Endodermal cell (in vitro differentiated cells): ENCODE measurements around the gene LARP6. TPM values are rescaled to one million over a fixed set of nuclear protein-coding genes. Genes with fewer than 3 reads are reported as not detected.
A peak's percentile ranks its signal among the peaks of the same experiment; 100 is the strongest.

Experiments used
- DNase-seq: peaks from one replicate; pipeline ENCODE4 v3.0.0-alpha.2; 2017
- H3K27ac ChIP-seq: 2 replicates; pipeline ENCODE4 v1.5.1; 2013; ENCODE audit warnings: mild to moderate bottlenecking, low read depth, low read length, moderate library complexity
- H3K27me3 ChIP-seq: 2 replicates; pipeline ENCODE4 v1.6.1; 2013; ENCODE audit warnings: mild to moderate bottlenecking, low read length, moderate library complexity; ENCODE audit not compliant: insufficient read depth, control insufficient read depth, poor library complexity, severe bottlenecking
- H3K36me3 ChIP-seq: 2 replicates; pipeline ENCODE4 v1.7.0; 2013; ENCODE audit warnings: mild to moderate bottlenecking, low read length, moderate library complexity; ENCODE audit not compliant: control insufficient read depth, insufficient read depth
- H3K4me1 ChIP-seq: one replicate; pipeline ENCODE4 v1.7.0; 2013; ENCODE audit warnings: low read length; ENCODE audit not compliant: control insufficient read depth, insufficient read depth
- H3K4me3 ChIP-seq: 2 replicates; pipeline ENCODE4 v1.5.1; 2013; ENCODE audit warnings: mild to moderate bottlenecking, low read length, moderate library complexity
- H3K9ac ChIP-seq: 2 replicates; pipeline ENCODE4 v1.6.1; 2013; ENCODE audit warnings: mild to moderate bottlenecking, low read length, moderate library complexity; ENCODE audit not compliant: poor library complexity, severe bottlenecking; ENCODE audit errors: extremely low read depth
- H3K9me3 ChIP-seq: 2 replicates; pipeline ENCODE4 v1.6.1; 2013; ENCODE audit warnings: mild to moderate bottlenecking, low read length, moderate library complexity; ENCODE audit not compliant: control insufficient read depth
- H3K27ac Mint-ChIP-seq: 2 replicates; pipeline ENCODE4 v1.8.0; 2020; ENCODE audit warnings: mixed read lengths
- H3K27me3 Mint-ChIP-seq: 2 replicates; pipeline ENCODE4 v1.8.0; 2021; ENCODE audit warnings: mild to moderate bottlenecking, mixed read lengths; ENCODE audit not compliant: insufficient read depth
- H3K36me3 Mint-ChIP-seq: 2 replicates; pipeline ENCODE4 v1.8.0; 2020; ENCODE audit warnings: low read depth, mixed read lengths
- H3K4me1 Mint-ChIP-seq: 2 replicates; pipeline ENCODE4 v1.8.0; 2020; ENCODE audit warnings: mixed read lengths
- H3K4me3 Mint-ChIP-seq: 2 replicates; pipeline ENCODE4 v1.8.0; 2020; ENCODE audit warnings: mild to moderate bottlenecking, moderate library complexity, mixed read lengths
- H3K9me3 Mint-ChIP-seq: 2 replicates; pipeline ENCODE4 v1.8.0; 2020; ENCODE audit warnings: mild to moderate bottlenecking, mixed read lengths
- CTCF ChIP-seq: fragments of 200-600 bp; sonication (generic); conservative IDR thresholded peaks from 2 replicates; pipeline ENCODE4 v1.5.0; 2021; ENCODE audit warnings: antibody characterized with exemption, mild to moderate bottlenecking
- WGBS, 2 experiments: methylation state at CpG; one replicate each; pipeline versions ENCODE4 v1.1.5 to v1.1.7; 2013; ENCODE audit warnings: missing lambda C conversion rate in 2 of 2, mixed read lengths in 1 of 2; ENCODE audit not compliant: insufficient coverage in 1 of 2, insufficient read length in 1 of 2; 5-methylcytosine and 5-hydroxymethylcytosine counted together
- total RNA-seq, 2 donors: library from RNA; stranded (reverse); fragmentation: NEBNext Ultra II Directional in 1 of 2; extraction: Animal tissue kit (Norgen Biotek cat#: 25700) in 1 of 2; gene quantifications; 2 replicates in 1 of 2; 3 replicates in 1 of 2; pipeline ENCODE4 v1.2.1, GENCODE V29; 2021

Gene LARP6
- total RNA-seq, 2 donors from 2014 or later = 24.0 to 24.9 TPM

GRCh38 chr15:70781236-70781635 is 72.7 kb downstream of the LARP6 start:
- Histone ChIP-seq H3K9ac (no peak overlapping the region), H3K4me1 (no peaks in the 10 kb centered on the region), H3K4me3 (no peak overlapping the region), H3K9me3 (no peaks in the 10 kb centered on the region), H3K27me3 (no peaks in the 10 kb centered on the region), H3K27ac (no peak overlapping the region), H3K36me3 (no peaks in the 10 kb centered on the region)
- WGBS, 2 experiments = 91 to 92% methylated on average over 2 to 5 of the region's 5 CpGs
- DNase-seq = peak; percentile 55
- H3K4me3 Mint-ChIP-seq = no peak overlapping the region
- H3K27me3 Mint-ChIP-seq = no peaks in the 10 kb centered on the region
- H3K36me3 Mint-ChIP-seq = no peaks in the 10 kb centered on the region
- no peak for TF ChIP-seq CTCF
- peaks cover 11% of the 10 kb centered on the region for H3K4me1 Mint-ChIP-seq
- no peaks in the 10 kb centered on the region for H3K9me3 Mint-ChIP-seq
- no peak overlapping the region for H3K27ac Mint-ChIP-seq

Other genes with a start within 250 kb of the LARP6 start
- 10 to 100 TPM; 49.7 to 67.1 TPM for gene UACA, start 90.6 kb downstream of the LARP6 start, total RNA-seq
- gene THAP10, start 38.3 kb upstream of the LARP6 start, total RNA-seq = 1 to 10 TPM; 2.4 to 6.1 TPM
- 10 to 100 TPM in 1 of 2 donors, 1 to 10 TPM in 1; 6.6 to 10.7 TPM for gene LRRC49, start 38.7 kb upstream of the LARP6 start, total RNA-seq